C4-2B (cell line): ENCODE data around the gene SLC35A3.

ENCODE experiments used
- ZFX ChIP-seq: fragments of 450-650 bp; IDR thresholded peaks from 2 replicates; pipeline ENCODE4 v1.6.1; 2017
- TF ChIP-seq, protein P1 (sequence below): fragments of 450-650 bp; conservative IDR thresholded peaks from 2 replicates; pipeline ENCODE4 v1.5.1; 2017; ENCODE audit warnings: mild to moderate bottlenecking

- TF ChIP-seq, protein P1, sequence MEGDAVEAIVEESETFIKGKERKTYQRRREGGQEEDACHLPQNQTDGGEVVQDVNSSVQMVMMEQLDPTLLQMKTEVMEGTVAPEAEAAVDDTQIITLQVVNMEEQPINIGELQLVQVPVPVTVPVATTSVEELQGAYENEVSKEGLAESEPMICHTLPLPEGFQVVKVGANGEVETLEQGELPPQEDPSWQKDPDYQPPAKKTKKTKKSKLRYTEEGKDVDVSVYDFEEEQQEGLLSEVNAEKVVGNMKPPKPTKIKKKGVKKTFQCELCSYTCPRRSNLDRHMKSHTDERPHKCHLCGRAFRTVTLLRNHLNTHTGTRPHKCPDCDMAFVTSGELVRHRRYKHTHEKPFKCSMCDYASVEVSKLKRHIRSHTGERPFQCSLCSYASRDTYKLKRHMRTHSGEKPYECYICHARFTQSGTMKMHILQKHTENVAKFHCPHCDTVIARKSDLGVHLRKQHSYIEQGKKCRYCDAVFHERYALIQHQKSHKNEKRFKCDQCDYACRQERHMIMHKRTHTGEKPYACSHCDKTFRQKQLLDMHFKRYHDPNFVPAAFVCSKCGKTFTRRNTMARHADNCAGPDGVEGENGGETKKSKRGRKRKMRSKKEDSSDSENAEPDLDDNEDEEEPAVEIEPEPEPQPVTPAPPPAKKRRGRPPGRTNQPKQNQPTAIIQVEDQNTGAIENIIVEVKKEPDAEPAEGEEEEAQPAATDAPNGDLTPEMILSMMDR = no peak
- no peak for TF ChIP-seq ZFX
These were observed 31.7 kb downstream of the SLC35A3 start for GRCh38 chr1:100001462-100001861.
